A549 (cell line): ENCODE data around the gene RCC1. TPM values are rescaled to one million over a fixed set of nuclear protein-coding genes. Genes with fewer than 3 reads are reported as not detected.

Experiments
- ATAC-seq, 2 experiments: fragments of 200-7000 bp in 1 of 2; fragments of >200 bp in 1 of 2; cut with Nextera tagmentation in 1 of 2; cut with Tn5 transposase in 1 of 2; 3 replicates each; pipeline versions ENCODE4 v1.8.0 to v1.9.1; 2018 to 2020; ENCODE audit warnings: mild to moderate bottlenecking in 1 of 2, moderate library complexity in 1 of 2
- CTCF ChIA-PET: fragments of 300-600 bp; sonication (Branson Sonifier 250); formaldehyde crosslinking; extraction: SDS; loops from one replicate; lab custom pipeline; 2021; ENCODE audit warnings: antibody characterized with exemption, inconsistent platforms; lab: Yijun Ruan, JAX
- POLR2A ChIA-PET: fragments of 350-600 bp; formaldehyde crosslinking; extraction: SDS; loops from one replicate; lab custom pipeline; 2021; ENCODE audit warnings: antibody characterized with exemption, inconsistent platforms; lab: Yijun Ruan, JAX
- DNase-seq, 2 experiments: peaks; one replicate each; pipeline versions ENCODE4 v3.0.0 to v3.0.0-alpha.2; 2011 to 2016; ENCODE audit warnings: low read depth in 1 of 2, low spot score in 1 of 2
- FAIRE-seq: peaks from 2 replicates; lab custom pipeline; 2011; peaks lifted over from hg19 to GRCh38; lab: Jason Lieb, UNC
- H3K27ac ChIP-seq, 2 experiments: fragments of >200 bp; sonication (Bioruptor Twin); formaldehyde crosslinking; 3 replicates each; pipeline ENCODE4 v1.5.1; 2016 to 2017
- H3K4me1 ChIP-seq: fragments of >200 bp; sonication (Bioruptor Twin); formaldehyde crosslinking; 3 replicates; pipeline ENCODE4 v1.6.1; 2016
- H3K4me2 ChIP-seq: fragments of >200 bp; sonication (Bioruptor Twin); formaldehyde crosslinking; 3 replicates; pipeline ENCODE4 v1.6.1; 2016
- H3K4me3 ChIP-seq: fragments of >200 bp; sonication (Bioruptor Twin); formaldehyde crosslinking; 3 replicates; pipeline ENCODE4 v1.5.1; 2016
- H3K9me3 ChIP-seq: fragments of >200 bp; sonication (Bioruptor Twin); formaldehyde crosslinking; 3 replicates; pipeline ENCODE4 v1.6.1; 2016
- BCL3 ChIP-seq: fragments of >200 bp; sonication (Bioruptor Twin); formaldehyde crosslinking; IDR thresholded peaks from 3 replicates; pipeline ENCODE4 v1.6.1; 2016
- BHLHE40 ChIP-seq: IDR thresholded peaks from 2 replicates; pipeline ENCODE4 v1.6.1; 2012; ENCODE audit warnings: low read depth, low read length, inconsistent platforms
- CBX8 ChIP-seq: fragments of 200-600 bp; sonication (generic); IDR thresholded peaks from 2 replicates; pipeline ENCODE4 v1.6.1; 2016
- CHD2 ChIP-seq: fragments of 150-350 bp; IDR thresholded peaks from 2 replicates; pipeline ENCODE4 v1.6.1; 2014; ENCODE audit warnings: low read length; ENCODE audit not compliant: partially characterized antibody
- CTCF ChIP-seq: fragments of >200 bp; sonication (Bioruptor Twin); formaldehyde crosslinking; IDR thresholded peaks from 3 replicates; pipeline ENCODE4 v1.5.1; 2016
- ELK1 ChIP-seq: fragments of 150-350 bp; IDR thresholded peaks from 2 replicates; pipeline ENCODE4 v1.6.1; 2014; ENCODE audit warnings: low read depth, mild to moderate bottlenecking, low read length
- EP300 ChIP-seq, 2 experiments: fragments of >200 bp; sonication (Bioruptor Twin); formaldehyde crosslinking; IDR thresholded peaks; 2 replicates in 1 of 2; 3 replicates in 1 of 2; pipeline ENCODE4 v1.6.1; 2016 to 2017
- FOSL2 ChIP-seq, 2 experiments: fragments of 450-650 bp in 1 of 2; fragments of >200 bp in 1 of 2; sonication (Bioruptor Twin) in 1 of 2; formaldehyde crosslinking; IDR thresholded peaks; 2 replicates each; pipeline versions ENCODE4 v1.5.0 to v1.6.1; 2016 to 2020; ENCODE audit warnings: mild to moderate bottlenecking in 1 of 2, moderate library complexity in 1 of 2
- HDAC2 ChIP-seq: fragments of 200-600 bp; sonication (generic); IDR thresholded peaks from 2 replicates; pipeline ENCODE4 v1.6.1; 2016
- HEYL ChIP-seq: fragments of 250-450 bp; sonication (Bioruptor Pico); IDR thresholded peaks from 2 replicates; pipeline ENCODE4 v1.8.0; 2021; ENCODE audit warnings: mild to moderate bottlenecking, moderate library complexity
- HOXA7 ChIP-seq: fragments of 250-450 bp; sonication (Bioruptor Pico); IDR thresholded peaks from 2 replicates; pipeline ENCODE4 v1.5.0; 2020; ENCODE audit warnings: mild to moderate bottlenecking, moderate library complexity
- HOXB13 ChIP-seq: fragments of 250-450 bp; sonication (Bioruptor Pico); IDR thresholded peaks from 2 replicates; pipeline ENCODE4 v1.5.0; 2020; ENCODE audit warnings: low read depth, mild to moderate bottlenecking, moderate library complexity
- KDM5A ChIP-seq: fragments of 200-600 bp; sonication (generic); IDR thresholded peaks from 2 replicates; pipeline ENCODE4 v1.6.1; 2016; ENCODE audit warnings: antibody characterized with exemption, mild to moderate bottlenecking
- MAFK ChIP-seq: fragments of 450-650 bp; IDR thresholded peaks from 2 replicates; pipeline ENCODE4 v1.6.1; 2014; ENCODE audit not compliant: partially characterized antibody
- MAX ChIP-seq: IDR thresholded peaks from 2 replicates; pipeline ENCODE4 v1.6.1; 2012
- NFE2L2 ChIP-seq: fragments of 150-350 bp; conservative IDR thresholded peaks from 2 replicates; pipeline ENCODE4 v1.6.1; 2014; ENCODE audit warnings: low read length
- NPAS2 ChIP-seq: fragments of 250-450 bp; sonication (Bioruptor Pico); IDR thresholded peaks from 2 replicates; pipeline ENCODE4 v1.8.0; 2022; ENCODE audit warnings: mild to moderate bottlenecking, moderate library complexity, borderline replicate concordance
- NR3C1 ChIP-seq: fragments of >200 bp; sonication (Bioruptor Twin); formaldehyde crosslinking; IDR thresholded peaks from 3 replicates; pipeline ENCODE4 v1.6.1; 2017
- PHF8 ChIP-seq: fragments of 200-600 bp; sonication (generic); IDR thresholded peaks from 2 replicates; pipeline ENCODE4 v1.6.1; 2016; ENCODE audit warnings: low read depth, mild to moderate bottlenecking, antibody characterized with exemption, moderate library complexity, borderline replicate concordance
- RAD21 ChIP-seq, 2 experiments: fragments of >200 bp in 1 of 2; sonication (Bioruptor Twin) in 1 of 2; formaldehyde crosslinking in 1 of 2; IDR thresholded peaks in 1 of 2; conservative IDR thresholded peaks in 1 of 2; 2 replicates in 1 of 2; 3 replicates in 1 of 2; pipeline ENCODE4 v1.6.1; 2012 to 2018; ENCODE audit warnings: inconsistent platforms in 1 of 2
- RARB ChIP-seq: fragments of 250-450 bp; sonication (Bioruptor Pico); IDR thresholded peaks from 2 replicates; pipeline ENCODE4 v1.8.0; 2021; ENCODE audit warnings: mild to moderate bottlenecking, moderate library complexity
- RCOR1 ChIP-seq: fragments of 150-350 bp; IDR thresholded peaks from 2 replicates; pipeline ENCODE4 v1.6.1; 2014; ENCODE audit warnings: antibody characterized with exemption, low read length, low read depth
- REST ChIP-seq: fragments of 200-600 bp; sonication (generic); IDR thresholded peaks from 2 replicates; pipeline ENCODE4 v1.6.1; 2016; ENCODE audit warnings: antibody characterized with exemption, mild to moderate bottlenecking, moderate library complexity
- RNF2 ChIP-seq: fragments of 200-600 bp; sonication (generic); IDR thresholded peaks from 2 replicates; pipeline ENCODE4 v1.6.1; 2016; ENCODE audit warnings: low read depth, mild to moderate bottlenecking, antibody characterized with exemption, moderate library complexity, borderline replicate concordance
- SREBF2 ChIP-seq: fragments of 450-650 bp; IDR thresholded peaks from 2 replicates; pipeline ENCODE4 v1.6.1; 2014; ENCODE audit warnings: mild to moderate bottlenecking, moderate library complexity
- ZNF302 ChIP-seq: fragments of 250-450 bp; sonication (Bioruptor Pico); IDR thresholded peaks from 2 replicates; pipeline ENCODE4 v1.9.0; 2021; ENCODE audit warnings: inconsistent platforms, mild to moderate bottlenecking, moderate library complexity
- WGBS: methylation state at CpG from one replicate; pipeline ENCODE4 v1.1.6; 2017; ENCODE audit errors: missing lambda C conversion rate; 5-methylcytosine and 5-hydroxymethylcytosine counted together
- polyA plus RNA-seq, 4 experiments: library from polyadenylated mRNA; depleted of rRNA in 3 of 4; stranded (reverse); fragments of >200 nt; fragmentation: RNase III in 1 of 4; extraction: RNeasy Plus Mini Kit Qiagen cat#74134 plus additional on column Dnase treatment in 1 of 4; gene quantifications; 2 replicates in 3 of 4; 3 replicates in 1 of 4; pipeline ENCODE4 v1.2.3, GENCODE V29; 2011 to 2017

Gene RCC1
- polyA plus RNA-seq, 2 of the 4 experiments (the other 2 are of a cell fraction): 42.1 to 70.3 TPM

- WGBS: 91% methylated on average over 4 of the region's 4 CpGs
- no peak overlapping the region; a peak in 1 of 6 replicates for H3K27ac ChIP-seq
- DNase-seq: no peak
- H3K4me3 ChIP-seq: no peak overlapping the region
- no peak for ATAC-seq
- no peak overlapping the region for H3K4me2 ChIP-seq
- peaks cover 10% of the 10 kb centered on the region for H3K4me1 ChIP-seq
- H3K9me3 ChIP-seq: no peaks in the 10 kb centered on the region
- FAIRE-seq: no peak
- TF ChIP-seq ELK1 (no peak), NPAS2 (CRISPR knock-in tag) (no peak), HOXB13 (no peak), RARB (CRISPR knock-in tag) (no peak), RCOR1 (no peak), CBX8 (no peak), BHLHE40 (no peak), MAX (no peak), HOXA7 (CRISPR knock-in tag) (no peak), MAFK (no peak), NFE2L2 (no peak), RAD21 (conservative IDR thresholded peaks at IDR 0.05 in 1 of 2, IDR thresholded peaks at IDR 0.05 in 1 of 2) (no peak), FOSL2 (IDR thresholded peaks at IDR 0.05) (no peak), FOSL2 (CRISPR knock-in tag; IDR thresholded peaks at IDR 0.05) (no peak), CTCF (no peak), REST (no peak), PHF8 (no peak), BCL3 (no peak)
- TF ChIP-seq, all 56 proteins: peak for 0
- ChIA-PET POLR2A (no interaction called here), CTCF (interaction anchor here (0.5 kb wide), 1 partner anchor 38 kb away, joined by 3 read pairs; no protein-coding TSS in a partner anchor)
Observed at GRCh38 chr1:28501925-28502324, 3.9 kb upstream of the RCC1 start.

- CTCF ChIA-PET: no interaction called here
- Histone ChIP-seq H3K27ac (no peak overlapping the region), H3K9me3 (no peaks in the 10 kb centered on the region), H3K4me3 (no peak overlapping the region), H3K4me2 (no peak overlapping the region), H3K4me1 (peaks cover 10% of the 10 kb centered on the region)
- FAIRE-seq (no peak), DNase-seq (no peak), ATAC-seq (no peak)
- 87% methylated on average over 3 of the region's 3 CpGs for WGBS
- POLR2A ChIA-PET: no interaction called here
- TF ChIP-seq EP300 (IDR thresholded peaks at IDR 0.05): no peak
- TF ChIP-seq SREBF2: no peak
- no peak for TF ChIP-seq RCOR1
- TF ChIP-seq NR3C1: no peak
- no peak for TF ChIP-seq HEYL (CRISPR knock-in tag)
- no peak for TF ChIP-seq PHF8
- no peak for TF ChIP-seq ZNF302
- TF ChIP-seq HOXB13: no peak
- TF ChIP-seq RNF2: no peak
- no peak for TF ChIP-seq NPAS2 (CRISPR knock-in tag)
- no peak for TF ChIP-seq KDM5A
- no peak for TF ChIP-seq CTCF
- TF ChIP-seq HDAC2: no peak
- TF ChIP-seq CHD2: no peak
- TF ChIP-seq FOSL2 (IDR thresholded peaks at IDR 0.05): no peak
- no peak for TF ChIP-seq FOSL2 (CRISPR knock-in tag; IDR thresholded peaks at IDR 0.05)
Observed at GRCh38 chr1:28503117-28503516, 2.7 kb upstream of the RCC1 start.
